ENCODE results near the gene PARD6G.
A peak's percentile ranks its signal among the peaks of the same experiment; 100 is the strongest.

GRCh38 chr18:80149667-80150066, 97.6 kb downstream of the PARD6G start:
- no peak for TF ChIP-seq SRSF9 (IDR thresholded peaks at IDR 0.05; ENCODE audit: borderline replicate concordance, insufficient read depth, low read depth, low read length, poor library complexity, severe bottlenecking)
- peak; percentile 45; the same call in 1 of the 2 replicates for TF ChIP-seq CEBPB (IDR thresholded peaks at IDR 0.05; ENCODE audit: borderline replicate concordance, low read depth, low read length)
- no peak for TF ChIP-seq ATF3 (CRISPR knock-in tag; IDR thresholded peaks at IDR 0.05)
- TF ChIP-seq MAFF (IDR thresholded peaks at IDR 0.05; ENCODE audit: low read depth, low read length): no peak
- no peak for TF ChIP-seq CTCF (CRISPR knock-in tag; IDR thresholded peaks at IDR 0.05)
- no peak for TF ChIP-seq POLR2AphosphoS5 (IDR thresholded peaks at IDR 0.05; ENCODE audit: low read depth, low read length)
- TF ChIP-seq MLLT10 (CRISPR knock-in tag; IDR thresholded peaks at IDR 0.05): no peak
- TF ChIP-seq POLR2A (IDR thresholded peaks at IDR 0.05; ENCODE audit: insufficient read depth in 1 of 2, low read depth in 2 of 2, low read length in 2 of 2): no peak
- no peak for TF ChIP-seq HMGXB4 (CRISPR knock-in tag; IDR thresholded peaks at IDR 0.05; ENCODE audit: borderline replicate concordance in 1 of 2, low read depth in 1 of 2)
- no peak for TF ChIP-seq NFE2L1 (CRISPR knock-in tag; IDR thresholded peaks at IDR 0.05; ENCODE audit: borderline replicate concordance)

Data from HepG2 (cell line).